ENCODE measurements around the gene VWA7.

Gene VWA7

GRCh38 chr6:31749301-31750036, 27.7 kb downstream of the VWA7 start:
- DNase-seq, result no peak

GRCh38 chr6:31744422-31744821, 32.7 kb downstream of the VWA7 start:
- no peak for DNase-seq

- no peak for DNase-seq
These were observed 34.2 kb downstream of the VWA7 start for GRCh38 chr6:31742894-31743293.

GRCh38 chr6:31741815-31742214, 35.3 kb downstream of the VWA7 start:
- DNase-seq, result no peak

GRCh38 chr6:31740397-31741223, 36.5 kb downstream of the VWA7 start:
- DNase-seq, result no peak

- DNase-seq, result peak; percentile 99
These were observed 37.3 kb downstream of the VWA7 start, which contains the start of gene MSH5 for GRCh38 chr6:31739639-31740396. TSS of gene MSH5 (plus strand) at chr6:31740005. CDS start at chr6:31740467, 462 bp downstream.

GRCh38 chr6:31737991-31738979, 38.8 kb downstream of the VWA7 start:
- DNase-seq, result peak; percentile 75

- DNase-seq, result no peak
These were observed 39.7 kb downstream of the VWA7 start for GRCh38 chr6:31737315-31737990.

GRCh38 chr6:31736768-31737314, 40.3 kb downstream of the VWA7 start:
- DNase-seq, result no peak

- DNase-seq, result peak; percentile 41
These were observed 40.9 kb downstream of the VWA7 start, which contains the start of gene CLIC1 for GRCh38 chr6:31736021-31736767. TSS of gene CLIC1 (minus strand) at chr6:31736530. CDS start at chr6:31736300, 230 bp downstream.

GRCh38 chr6:31734821-31735406, 42.2 kb downstream of the VWA7 start:
- no peak for DNase-seq

GRCh38 chr6:31734247-31734820, 42.8 kb downstream of the VWA7 start:
- no peak for DNase-seq

- no peak for DNase-seq
These were observed 43.4 kb downstream of the VWA7 start for GRCh38 chr6:31733734-31734133.

- DNase-seq, result no peak
These were observed 45.1 kb downstream of the VWA7 start for GRCh38 chr6:31732029-31732428.

- no peak for DNase-seq
These were observed 46.5 kb downstream of the VWA7 start for GRCh38 chr6:31730631-31731086.

GRCh38 chr6:31729979-31730630, 47.0 kb downstream of the VWA7 start:
- DNase-seq, result no peak

GRCh38 chr6:31729515-31729978, 47.6 kb downstream of the VWA7 start:
- no peak for DNase-seq

- no peak for DNase-seq
These were observed 48.2 kb downstream of the VWA7 start, which contains the start of gene DDAH2 for GRCh38 chr6:31728767-31729514. TSS of gene DDAH2 (minus strand) at chr6:31729299. CDS start at chr6:31729161, 138 bp downstream.
